Stimulated activated CD8-positive, alpha-beta memory T cell treated with anti-CD3 and anti-CD28 coated beads, Interleukin-2, amount 100 ng/mL, for 1 hour (primary cell): Measurements from ENCODE around the gene LAMA3.
A peak's percentile ranks its signal among the peaks of the same experiment; 100 is the strongest.

ENCODE experiments used
- DNase-seq, 2 donors: peaks; one replicate each; pipeline ENCODE4 v3.0.0-alpha.2; 2020; ENCODE audit warnings: low read depth in 2 of 2

The LAMA3 gene

DNA sequence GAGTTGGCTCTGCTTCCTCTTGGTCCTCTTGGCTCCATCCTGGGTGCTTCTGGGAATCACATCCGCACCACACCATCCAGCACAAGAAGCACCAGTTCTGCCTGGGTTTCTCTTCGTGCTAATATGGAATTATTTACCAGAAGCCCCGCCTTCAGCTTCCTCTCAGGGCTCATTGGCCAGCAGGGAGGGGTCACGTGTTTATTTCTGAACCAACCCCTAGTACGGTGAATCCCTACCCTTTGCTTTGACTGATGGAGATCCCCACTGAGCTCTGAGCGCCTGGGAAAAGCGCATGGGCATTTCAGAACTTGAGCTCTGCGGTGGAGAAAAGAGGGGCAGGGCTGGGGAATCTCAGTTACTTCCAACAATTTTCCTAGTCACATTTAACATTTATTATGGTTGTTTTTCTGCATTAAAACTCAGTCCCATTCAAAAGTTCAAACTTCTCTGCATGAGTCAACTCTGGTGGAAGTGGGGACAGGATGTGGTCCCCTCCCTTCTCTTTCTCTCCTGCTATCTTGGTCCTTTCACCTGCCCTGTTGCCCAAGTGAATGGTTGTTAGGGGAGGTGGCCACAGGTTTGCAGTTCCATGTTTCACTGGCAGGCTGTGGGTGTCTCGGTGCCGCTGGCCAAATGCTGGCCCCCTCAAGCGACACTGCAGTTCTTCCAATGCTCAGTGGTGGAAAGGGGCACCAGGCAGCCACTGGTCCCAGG is 248.9 kb downstream of the LAMA3 start:
- no peak for DNase-seq

GRCh38 chr18:23938901-23939341 is 249.7 kb downstream of the LAMA3 start:
- DNase-seq = no peak

DNA sequence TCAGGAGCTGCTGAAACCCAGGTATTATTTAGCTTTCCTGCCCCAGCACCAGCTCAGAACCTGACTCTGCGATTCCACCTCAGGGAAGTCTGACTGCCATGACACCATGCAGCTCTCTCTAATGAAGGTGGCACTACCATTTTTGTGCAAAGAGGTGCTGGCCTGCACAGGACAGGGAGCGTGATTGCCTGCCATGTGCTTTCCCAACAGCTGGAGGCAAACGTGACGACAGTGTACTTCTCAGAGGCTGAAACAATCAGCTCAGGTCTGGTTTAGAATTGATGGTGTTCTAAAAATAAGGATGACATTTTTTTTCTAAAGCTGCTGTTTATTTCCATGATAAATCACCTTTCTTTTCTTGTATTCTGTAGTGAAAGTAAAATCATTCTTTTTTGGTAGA is 250.1 kb downstream of the LAMA3 start:
- no peak for DNase-seq

- DNase-seq = no peak
Observed at GRCh38 chr18:23939896-23940295, 250.6 kb downstream of the LAMA3 start.

DNA sequence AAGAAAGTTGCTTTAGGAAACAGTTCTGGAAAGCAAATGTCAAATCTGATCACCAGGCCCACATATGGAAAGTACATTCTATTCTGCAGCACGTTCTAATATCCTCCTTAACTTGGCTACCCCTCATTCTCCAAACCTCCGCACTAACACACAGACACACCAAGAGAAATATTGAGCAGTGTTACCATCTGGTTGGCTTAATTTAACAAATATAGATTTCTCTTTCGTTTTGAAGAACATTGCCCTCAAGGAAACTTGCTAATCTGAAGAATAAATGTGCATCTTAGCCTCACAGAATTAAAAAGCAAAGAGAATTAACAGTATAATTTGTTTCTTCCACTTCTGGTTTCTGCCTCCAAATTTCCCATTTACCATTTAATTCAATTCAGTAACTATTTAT is 252.5 kb downstream of the LAMA3 start:
- no peak for DNase-seq

GRCh38 chr18:23943104-23943503 is 253.9 kb downstream of the LAMA3 start:
- no peak for DNase-seq

- no peak for DNase-seq
Observed at GRCh38 chr18:23943903-23944624, 254.8 kb downstream of the LAMA3 start.

GRCh38 chr18:23945416-23946079 is 256.3 kb downstream of the LAMA3 start:
- no peak for DNase-seq

- DNase-seq = no peak
Observed at GRCh38 chr18:23949863-23950262, 260.6 kb downstream of the LAMA3 start.

- DNase-seq = no peak
Observed at GRCh38 chr18:23950644-23951043, 261.4 kb downstream of the LAMA3 start.

- DNase-seq = no peak
Observed at GRCh38 chr18:23951206-23951605, 262.0 kb downstream of the LAMA3 start.

DNA sequence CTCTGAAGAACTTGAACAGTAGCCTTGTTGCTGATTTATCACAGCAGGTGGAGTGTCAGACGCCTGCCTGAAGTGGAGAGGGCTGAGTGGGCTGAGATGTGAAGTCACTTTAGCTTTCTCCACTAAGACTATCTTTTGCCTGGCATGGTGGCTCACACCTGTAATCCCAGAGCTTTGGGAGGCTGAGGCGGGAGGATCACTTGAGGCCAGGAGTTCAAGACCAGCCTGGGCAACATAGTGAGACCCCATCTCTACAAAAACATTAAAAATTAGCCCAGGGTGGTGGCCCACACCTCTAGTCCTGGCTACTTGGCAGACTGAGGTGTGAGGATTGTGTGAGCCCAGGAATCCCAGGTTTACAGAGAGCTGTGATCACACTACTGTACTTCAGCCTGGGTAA is 264.7 kb downstream of the LAMA3 start:
- DNase-seq = no peak

DNA sequence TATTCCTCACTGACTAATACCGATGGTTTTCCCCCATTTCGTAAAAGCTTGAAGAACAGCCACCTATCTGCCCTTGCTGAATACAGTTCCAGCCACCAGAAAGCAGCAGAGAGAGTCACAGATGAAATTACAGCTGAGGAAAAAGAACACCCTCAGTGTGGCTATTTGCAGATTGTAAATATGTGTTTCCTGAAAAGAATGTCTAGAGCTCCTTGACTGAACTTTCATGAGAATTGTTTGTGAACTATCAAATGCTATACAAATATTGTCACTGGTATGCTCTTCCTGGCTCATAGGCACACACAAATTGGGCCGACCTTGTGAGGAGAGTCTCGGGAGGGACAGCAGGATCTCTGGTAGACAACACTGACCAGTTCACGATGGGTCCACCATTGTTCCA is 267.2 kb downstream of the LAMA3 start:
- no peak for DNase-seq

DNA sequence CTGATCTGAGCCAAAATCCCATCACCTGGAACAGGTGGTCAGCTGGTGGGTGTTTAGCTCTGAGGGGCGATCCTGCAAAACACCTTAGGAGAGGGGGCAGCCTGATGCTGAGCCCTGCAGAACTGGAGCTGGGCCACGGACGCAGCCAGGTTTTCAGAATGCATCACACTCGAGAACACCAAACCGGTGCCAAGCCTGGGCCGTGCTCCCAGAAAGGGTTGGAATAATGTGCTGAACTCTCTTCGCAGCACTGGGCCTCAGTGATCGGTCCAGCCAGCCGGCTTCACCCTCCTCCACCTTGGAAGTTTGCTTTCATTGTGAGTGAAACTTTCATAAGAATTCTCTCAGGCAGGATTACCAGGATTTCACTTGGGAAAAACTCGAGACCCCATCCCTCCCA is 268.8 kb downstream of the LAMA3 start:
- DNase-seq = no peak

DNA sequence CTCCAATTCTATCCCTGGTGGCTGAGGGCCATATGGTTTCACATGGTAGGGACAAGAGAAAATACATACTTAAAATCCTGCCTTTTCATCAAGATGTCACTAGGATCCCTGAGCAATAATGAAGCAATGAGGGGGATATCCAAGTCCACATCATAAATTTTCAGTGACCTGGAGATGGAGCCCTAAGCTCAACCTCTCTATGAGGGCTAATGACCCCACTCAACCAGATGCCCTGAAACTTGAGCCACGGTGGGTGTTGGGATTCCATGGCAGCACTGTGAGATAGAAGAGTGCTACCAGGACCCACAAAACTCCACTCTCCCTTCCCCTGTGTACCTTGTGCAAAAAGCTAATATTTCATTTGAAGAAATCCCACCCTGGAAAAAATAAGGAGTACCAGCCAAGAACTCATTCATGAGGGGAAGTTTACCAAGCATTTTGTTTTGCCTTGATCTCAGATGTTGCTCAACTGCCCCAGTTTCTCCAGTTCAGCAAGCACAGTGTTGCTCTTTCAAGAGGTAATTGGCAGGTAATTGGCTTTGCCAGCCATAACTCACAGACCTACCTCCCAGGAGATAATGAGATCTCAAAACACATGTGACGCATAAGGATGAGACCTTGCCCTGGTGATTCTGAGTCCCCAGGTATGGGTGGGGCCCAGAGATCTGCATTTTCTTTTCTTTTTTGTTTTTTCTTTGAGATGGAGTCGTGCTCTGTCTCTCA is 274.4 kb downstream of the LAMA3 start:
- no peak for DNase-seq

GRCh38 chr18:23964282-23965238 is 275.3 kb downstream of the LAMA3 start:
- DNase-seq = peak in 1 of 2 donors; percentile 23

GRCh38 chr18:23966909-23967308 is 277.7 kb downstream of the LAMA3 start:
- DNase-seq = no peak

DNA sequence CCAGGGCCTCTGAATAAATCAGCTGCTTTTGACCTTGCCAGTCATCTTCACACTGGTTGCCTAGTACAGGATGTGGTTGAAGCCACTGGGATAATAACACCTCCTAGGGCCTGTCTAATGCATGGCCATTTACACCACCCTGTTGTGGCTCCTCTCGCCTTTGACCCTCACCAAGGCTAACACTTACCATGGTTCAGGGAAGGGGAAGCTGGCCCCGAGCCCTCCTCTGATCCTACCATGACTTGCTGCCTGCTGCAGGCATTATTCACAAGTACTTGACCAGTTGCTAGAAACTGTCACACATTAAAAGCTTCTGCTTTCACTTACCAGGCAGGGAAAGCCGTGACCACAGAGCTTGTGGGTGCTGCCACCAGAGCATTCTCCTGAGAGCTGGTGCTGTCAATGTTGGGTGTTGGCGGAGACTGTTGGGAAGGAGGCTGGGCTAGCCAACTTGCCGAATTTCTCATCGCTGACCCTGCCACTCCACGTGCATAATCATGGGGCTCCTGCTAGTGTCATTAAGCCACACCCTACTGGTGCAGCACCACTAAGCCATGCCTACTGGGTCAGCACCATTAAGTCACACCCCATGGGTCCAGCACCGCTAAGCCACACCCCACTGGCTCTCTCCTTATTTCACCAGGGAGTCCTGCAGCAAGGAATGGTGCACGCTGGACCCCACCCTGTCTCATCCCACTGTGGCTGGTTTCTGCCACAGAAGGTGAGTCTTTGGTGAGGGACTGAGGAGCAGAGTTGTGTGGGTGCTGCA is 278.3 kb downstream of the LAMA3 start:
- DNase-seq = no peak

- DNase-seq = no peak
Observed at GRCh38 chr18:23968638-23969604, 279.7 kb downstream of the LAMA3 start.
